ENCODE results near the gene GSK3B. TPM values are rescaled to one million over a fixed set of nuclear protein-coding genes. Genes with fewer than 3 reads are reported as not detected.

The GSK3B gene
- total RNA-seq, 2 donors from 2014 or later = 28.7 to 39.3 TPM

DNA sequence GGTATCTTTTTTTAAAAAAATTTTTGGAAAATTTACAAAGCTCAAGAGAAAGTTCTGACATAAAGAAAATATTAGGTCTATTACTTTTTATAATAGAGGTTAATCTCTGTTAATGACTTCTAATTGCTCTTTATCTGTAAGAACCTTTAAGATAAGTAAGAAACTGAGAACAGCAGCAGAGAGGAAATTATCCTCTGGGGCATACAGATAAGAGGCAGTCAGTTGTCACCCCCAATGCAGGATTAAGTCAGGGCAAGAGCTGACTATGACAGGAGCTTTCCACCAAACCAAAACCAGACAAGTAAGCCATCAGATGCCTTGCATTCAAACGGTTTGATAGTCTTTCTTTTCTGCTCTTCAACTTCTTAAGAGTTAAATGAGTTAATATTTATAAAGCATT lies 149.0 kb downstream of the GSK3B start:
- no peaks in the 10 kb centered on the region for H3K9me3 ChIP-seq
- ATAC-seq (ENCODE audit: insufficient number of reproducible peaks, low FRiP score, low read depth) (no peak), DNase-seq (ENCODE audit: low spot score) (no peak)
- no peak overlapping the region for H3K4me3 ChIP-seq
- H3K27me3 ChIP-seq (replicated peaks; ENCODE audit: insufficient read depth) = no peaks in the 10 kb centered on the region
- TF ChIP-seq CTCF (IDR thresholded peaks at IDR 0.05) = no peak
- H3K36me3 ChIP-seq = no peaks in the 10 kb centered on the region
- H3K4me1 ChIP-seq (ENCODE audit: control insufficient read depth in 1 of 2, low read depth in 2 of 2) = peaks cover 0 to 3% of the 10 kb centered on the region in 2 donors
- no peak overlapping the region for H3K27ac ChIP-seq

GRCh38 chr3:119944091-119944490 lies 150.2 kb downstream of the GSK3B start:
- TF ChIP-seq CTCF (IDR thresholded peaks at IDR 0.05) = no peak
- H3K9me3 ChIP-seq = no peaks in the 10 kb centered on the region
- ATAC-seq (ENCODE audit: insufficient number of reproducible peaks, low FRiP score, low read depth) = no peak
- H3K27ac ChIP-seq = no peak overlapping the region
- no peak overlapping the region for H3K4me3 ChIP-seq
- H3K36me3 ChIP-seq = no peaks in the 10 kb centered on the region
- DNase-seq (ENCODE audit: low spot score) = no peak
- H3K27me3 ChIP-seq (replicated peaks; ENCODE audit: insufficient read depth) = no peaks in the 10 kb centered on the region
- H3K4me1 ChIP-seq (ENCODE audit: control insufficient read depth in 1 of 2, low read depth in 2 of 2) = no peaks in the 10 kb centered on the region

GRCh38 chr3:119939077-119939476 lies 155.2 kb downstream of the GSK3B start:
- no peak for TF ChIP-seq CTCF (IDR thresholded peaks at IDR 0.05)
- no peaks in the 10 kb centered on the region for H3K4me1 ChIP-seq (ENCODE audit: control insufficient read depth in 1 of 2, low read depth in 2 of 2)
- no peak overlapping the region for H3K4me3 ChIP-seq
- no peaks in the 10 kb centered on the region for H3K27me3 ChIP-seq (replicated peaks; ENCODE audit: insufficient read depth)
- DNase-seq (ENCODE audit: low spot score) (no peak), ATAC-seq (ENCODE audit: insufficient number of reproducible peaks, low FRiP score, low read depth) (no peak)
- no peaks in the 10 kb centered on the region for H3K36me3 ChIP-seq
- H3K27ac ChIP-seq = no peak overlapping the region
- no peaks in the 10 kb centered on the region for H3K9me3 ChIP-seq

GRCh38 chr3:119937229-119937628 lies 157.0 kb downstream of the GSK3B start:
- Histone ChIP-seq H3K4me3 (no peak overlapping the region), H3K27ac (no peak overlapping the region), H3K9me3 (no peaks in the 10 kb centered on the region), H3K27me3 (replicated peaks; ENCODE audit: insufficient read depth) (no peaks in the 10 kb centered on the region), H3K4me1 (ENCODE audit: control insufficient read depth in 1 of 2, low read depth in 2 of 2) (peaks cover 0 to 1% of the 10 kb centered on the region in 2 donors), H3K36me3 (no peaks in the 10 kb centered on the region)
- TF ChIP-seq CTCF (IDR thresholded peaks at IDR 0.05) = no peak
- DNase-seq (ENCODE audit: low spot score) (no peak), ATAC-seq (ENCODE audit: insufficient number of reproducible peaks, low FRiP score, low read depth) (no peak)

- Histone ChIP-seq H3K27me3 (replicated peaks; ENCODE audit: insufficient read depth) (no peaks in the 10 kb centered on the region), H3K36me3 (no peaks in the 10 kb centered on the region), H3K27ac (no peak overlapping the region), H3K4me1 (ENCODE audit: control insufficient read depth in 1 of 2, low read depth in 2 of 2) (peaks cover 0 to 3% of the 10 kb centered on the region in 2 donors), H3K9me3 (no peaks in the 10 kb centered on the region), H3K4me3 (no peak overlapping the region)
- no peak for TF ChIP-seq CTCF (IDR thresholded peaks at IDR 0.05)
- ATAC-seq (ENCODE audit: insufficient number of reproducible peaks, low FRiP score, low read depth) (no peak), DNase-seq (ENCODE audit: low spot score) (no peak)
Observed at GRCh38 chr3:119934249-119934648, 160.0 kb downstream of the GSK3B start.

Measured in thoracic aorta (tissue), 2 donors.